ENCODE data around the gene RASSF6.

DNA sequence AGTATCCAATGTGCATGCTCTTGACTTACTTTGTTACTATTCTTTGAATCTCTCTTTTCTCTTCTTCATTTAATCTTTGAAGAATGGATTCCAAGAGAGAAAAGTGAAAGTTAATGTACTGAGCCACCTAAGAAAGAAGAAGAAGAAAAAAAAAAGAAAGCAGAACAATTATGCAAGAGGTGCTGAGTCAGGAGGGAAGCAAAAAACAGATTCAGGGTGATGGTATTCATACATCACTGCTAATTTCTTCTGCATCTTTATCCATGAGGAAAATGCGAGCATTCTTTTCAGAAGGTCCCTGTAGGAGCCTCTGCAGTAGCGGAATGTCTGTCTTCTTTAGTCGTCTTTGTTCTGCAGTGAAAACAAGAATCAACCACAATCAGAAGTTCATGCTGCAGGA is 43.9 kb downstream of the RASSF6 start:
- TF ChIP-seq, protein P1, sequence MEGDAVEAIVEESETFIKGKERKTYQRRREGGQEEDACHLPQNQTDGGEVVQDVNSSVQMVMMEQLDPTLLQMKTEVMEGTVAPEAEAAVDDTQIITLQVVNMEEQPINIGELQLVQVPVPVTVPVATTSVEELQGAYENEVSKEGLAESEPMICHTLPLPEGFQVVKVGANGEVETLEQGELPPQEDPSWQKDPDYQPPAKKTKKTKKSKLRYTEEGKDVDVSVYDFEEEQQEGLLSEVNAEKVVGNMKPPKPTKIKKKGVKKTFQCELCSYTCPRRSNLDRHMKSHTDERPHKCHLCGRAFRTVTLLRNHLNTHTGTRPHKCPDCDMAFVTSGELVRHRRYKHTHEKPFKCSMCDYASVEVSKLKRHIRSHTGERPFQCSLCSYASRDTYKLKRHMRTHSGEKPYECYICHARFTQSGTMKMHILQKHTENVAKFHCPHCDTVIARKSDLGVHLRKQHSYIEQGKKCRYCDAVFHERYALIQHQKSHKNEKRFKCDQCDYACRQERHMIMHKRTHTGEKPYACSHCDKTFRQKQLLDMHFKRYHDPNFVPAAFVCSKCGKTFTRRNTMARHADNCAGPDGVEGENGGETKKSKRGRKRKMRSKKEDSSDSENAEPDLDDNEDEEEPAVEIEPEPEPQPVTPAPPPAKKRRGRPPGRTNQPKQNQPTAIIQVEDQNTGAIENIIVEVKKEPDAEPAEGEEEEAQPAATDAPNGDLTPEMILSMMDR (IDR thresholded peaks at IDR 0.05): no peak
- no peak for TF ChIP-seq EZH2 (IDR thresholded peaks at IDR 0.05; ENCODE audit: borderline replicate concordance, insufficient read depth, low read depth, low read length, poor library complexity, severe bottlenecking)

Measured in B cell (primary cell).